HCT116 (cell line): ENCODE measurements around the gene PDE4D. TPM values are rescaled to one million over a fixed set of nuclear protein-coding genes. Genes with fewer than 3 reads are reported as not detected.

ENCODE experiments used
- ATAC-seq: fragments of 200-7000 bp; cut with Tn5 transposase; 2 replicates; pipeline ENCODE4 v1.9.1; 2020; ENCODE audit warnings: mild to moderate bottlenecking, moderate library complexity
- BruUV-seq: library from RNA; stranded (reverse); fragments of 400-500 nt; replicated peaks from 2 replicates; lab custom pipeline; 2021; lab: Mats Ljungman, UMichigan
- CTCF ChIA-PET: fragments of 300-600 bp; sonication (Branson Sonifier 250); formaldehyde crosslinking; loops from one replicate; lab custom pipeline; 2021; ENCODE audit warnings: antibody characterized with exemption; lab: Charles Lee
- POLR2A ChIA-PET: fragments of 300-600, 350-600 bp; sonication (Branson Sonifier 250); formaldehyde crosslinking; loops from one replicate; lab custom pipeline; 2021; ENCODE audit warnings: antibody characterized with exemption; lab: Charles Lee
- RAD21 ChIA-PET, 2 experiments: fragments of 300-600 bp; sonication (Branson Sonifier 250); formaldehyde crosslinking; loops; one replicate each; lab custom pipeline; 2023; ENCODE audit warnings: low total read pairs in 2 of 2; ENCODE audit not compliant: uncharacterized antibody in 2 of 2, unreplicated experiment in 2 of 2, low non-redundant PET in 1 of 2; lab: Charles Lee
- DNase-seq: peaks from one replicate; pipeline ENCODE4 v3.0.0-alpha.2; 2010; ENCODE audit warnings: low read depth, low spot score
- H2AFZ ChIP-seq: fragments of 200-600 bp; shearing (Covaris generic), sonication (generic); 2 replicates; pipeline ENCODE4 v1.6.1; 2017; ENCODE audit warnings: low read depth, mixed run types, mixed read lengths, antibody characterized with exemption, low read length; ENCODE audit not compliant: poor library complexity, severe bottlenecking
- H3K27ac ChIP-seq: 2 replicates; pipeline ENCODE4 v1.5.1; 2012; ENCODE audit warnings: low read depth, low read length
- H3K27me3 ChIP-seq: fragments of 200-600 bp; sonication (generic); 2 replicates; pipeline ENCODE4 v1.6.1; 2016; ENCODE audit warnings: mixed run types, low read length, mixed read lengths; ENCODE audit not compliant: insufficient read depth
- H3K36me3 ChIP-seq, 2 experiments: fragments of 200-500 bp in 1 of 2; fragments of 200-600 bp in 1 of 2; sonication (Bioruptor generic) in 1 of 2; sonication (generic) in 1 of 2; 2 replicates each; pipeline versions ENCODE4 v1.5.1 to v1.6.1; 2014 to 2016; ENCODE audit warnings: low read length in 2 of 2, inconsistent platforms in 1 of 2, mixed read lengths in 1 of 2, mixed run types in 1 of 2; ENCODE audit not compliant: insufficient read depth in 2 of 2, control insufficient read depth in 1 of 2
- H3K4me1 ChIP-seq, 2 experiments: fragments of 200-600 bp in 1 of 2; sonication (generic) in 1 of 2; 2 replicates each; pipeline versions ENCODE4 v1.5.1 to v1.6.1; 2012 to 2017; ENCODE audit warnings: low read length in 2 of 2, inconsistent platforms in 1 of 2, mild to moderate bottlenecking in 1 of 2, mixed read lengths in 1 of 2, mixed run types in 1 of 2, moderate library complexity in 1 of 2; ENCODE audit not compliant: insufficient read depth in 2 of 2, control insufficient read depth in 1 of 2
- H3K4me2 ChIP-seq: fragments of 200-600 bp; sonication (generic); 2 replicates; pipeline ENCODE4 v1.6.1; 2017; ENCODE audit warnings: mixed run types, low read length, mixed read lengths
- H3K4me3 ChIP-seq, 2 experiments: fragments of 200-600 bp in 1 of 2; sonication (generic) in 1 of 2; replicated peaks in 1 of 2; 2 replicates each; pipeline ENCODE4 v1.5.1; 2011 to 2016; ENCODE audit warnings: low read length in 2 of 2, control low read depth in 1 of 2, low read depth in 1 of 2, mild to moderate bottlenecking in 1 of 2, mixed read lengths in 1 of 2, mixed run types in 1 of 2
- H3K79me2 ChIP-seq: fragments of 200-600 bp; sonication (generic); 2 replicates; pipeline ENCODE4 v1.6.1; 2017; ENCODE audit warnings: mild to moderate bottlenecking, mixed run types, low read length, moderate library complexity, mixed read lengths; ENCODE audit not compliant: insufficient read depth
- H3K9ac ChIP-seq: fragments of 200-600 bp; sonication (generic); 2 replicates; pipeline ENCODE4 v1.6.1; 2016; ENCODE audit warnings: low read length, mixed read lengths
- H3K9me2 ChIP-seq: fragments of 200-600 bp; sonication (generic), shearing (Covaris generic); 2 replicates; pipeline ENCODE4 v1.6.1; 2017; ENCODE audit warnings: mixed run types, mild to moderate bottlenecking, moderate library complexity; ENCODE audit not compliant: insufficient read depth
- H3K9me3 ChIP-seq, 2 experiments: fragments of 200-500 bp in 1 of 2; fragments of 200-600 bp in 1 of 2; sonication (Bioruptor generic) in 1 of 2; sonication (generic) in 1 of 2; 2 replicates each; pipeline ENCODE4 v1.6.1; 2014 to 2017; ENCODE audit warnings: low read length in 2 of 2, mixed read lengths in 2 of 2, inconsistent platforms in 1 of 2, low read depth in 1 of 2, mild to moderate bottlenecking in 1 of 2, mixed run types in 1 of 2, moderate library complexity in 1 of 2; ENCODE audit not compliant: control insufficient read depth in 1 of 2, insufficient read depth in 1 of 2
- H4K20me1 ChIP-seq: fragments of 200-600 bp; sonication (generic), shearing (Covaris generic); 2 replicates; pipeline ENCODE4 v1.6.1; 2017; ENCODE audit warnings: mixed run types, mild to moderate bottlenecking, moderate library complexity; ENCODE audit not compliant: insufficient read depth
- CBX3 ChIP-seq: IDR thresholded peaks from 2 replicates; pipeline ENCODE4 v1.6.1; 2012; ENCODE audit warnings: low read depth
- CEBPB ChIP-seq: IDR thresholded peaks from 2 replicates; pipeline ENCODE4 v1.6.1; 2012; ENCODE audit warnings: low read depth
- ELF1 ChIP-seq: IDR thresholded peaks from 2 replicates; pipeline ENCODE4 v1.6.1; 2012; ENCODE audit warnings: low read depth, borderline replicate concordance
- EZH2 ChIP-seq: fragments of 200-600 bp; sonication (generic); IDR thresholded peaks from 2 replicates; pipeline ENCODE4 v1.6.1; 2017; ENCODE audit warnings: antibody characterized with exemption, mixed run types
- JUND ChIP-seq: IDR thresholded peaks from 2 replicates; pipeline ENCODE4 v1.6.1; 2012
- POLR2A ChIP-seq: IDR thresholded peaks from 2 replicates; pipeline ENCODE4 v1.7.0; 2011; ENCODE audit warnings: borderline replicate concordance; ENCODE audit not compliant: insufficient read depth, insufficient read length; ENCODE audit errors: extremely low read depth
- POLR2AphosphoS5 ChIP-seq: IDR thresholded peaks from 2 replicates; pipeline ENCODE4 v1.6.1; 2011; ENCODE audit warnings: mild to moderate bottlenecking, low read depth, low read length, moderate library complexity
- RAD21 ChIP-seq: IDR thresholded peaks from 2 replicates; pipeline ENCODE4 v1.6.1; 2012; ENCODE audit warnings: low read depth, mild to moderate bottlenecking
- SIN3A ChIP-seq: IDR thresholded peaks from 2 replicates; pipeline ENCODE4 v1.6.1; 2012; ENCODE audit warnings: low read depth
- SP1 ChIP-seq: IDR thresholded peaks from 2 replicates; pipeline ENCODE4 v1.6.1; 2012; ENCODE audit warnings: low read depth
- SRF ChIP-seq: IDR thresholded peaks from 2 replicates; pipeline ENCODE4 v1.6.1; 2012; ENCODE audit warnings: low read depth
- TCF7L2 ChIP-seq: IDR thresholded peaks from 2 replicates; pipeline ENCODE4 v1.7.0; 2011; ENCODE audit warnings: borderline replicate concordance, inconsistent platforms; ENCODE audit not compliant: insufficient read depth, insufficient read length; ENCODE audit errors: extremely low read depth
- ZFX ChIP-seq: fragments of 450-650 bp; IDR thresholded peaks from 2 replicates; pipeline ENCODE4 v1.6.1; 2017
- ZNF274 ChIP-seq: fragments of 200-500 bp; sonication (Bioruptor generic); IDR thresholded peaks from 2 replicates; pipeline ENCODE4 v1.6.1; 2014; ENCODE audit warnings: mild to moderate bottlenecking, low read depth, low read length, inconsistent platforms
- intact Hi-C: fragments of 100-400 bp; cut with micrococcal nuclease; formaldehyde crosslinking; loops from 2 replicates; pipeline ENCODE4 v1.10.0; 2022
- total RNA-seq: library from RNA; stranded (reverse); gene quantifications from one replicate; pipeline ENCODE4 v1.2.1, GENCODE V29; 2021; ENCODE audit not compliant: unreplicated experiment
- TF ChIP-seq, protein P1 (sequence below): IDR thresholded peaks from 2 replicates; pipeline ENCODE4 v1.6.1; 2012
- TF ChIP-seq, protein P2 (sequence below): IDR thresholded peaks from 2 replicates; pipeline ENCODE4 v1.6.1; 2011; ENCODE audit warnings: mild to moderate bottlenecking, low read length, moderate library complexity; ENCODE audit not compliant: insufficient replicate concordance; ENCODE audit errors: extremely low read depth
- TF ChIP-seq, protein P3 (sequence below): IDR thresholded peaks from 2 replicates; pipeline ENCODE4 v1.6.1; 2012; ENCODE audit warnings: low read depth
- TF ChIP-seq, protein P4 (sequence below): IDR thresholded peaks from 2 replicates; pipeline ENCODE4 v1.6.1; 2012
- TF ChIP-seq, protein P5 (sequence below), 3 experiments: fragments of 200-600 bp in 1 of 3; sonication (generic) in 1 of 3; IDR thresholded peaks in 2 of 3; conservative IDR thresholded peaks in 1 of 3; 2 replicates each; pipeline ENCODE4 v1.5.1; 2012 to 2017; ENCODE audit warnings: low read depth in 2 of 3, low read length in 2 of 3, antibody characterized with exemption in 1 of 3, borderline replicate concordance in 1 of 3, control low read depth in 1 of 3, mild to moderate bottlenecking in 1 of 3, mixed read lengths in 1 of 3, mixed run types in 1 of 3, moderate library complexity in 1 of 3; ENCODE audit not compliant: insufficient read depth in 1 of 3

PDE4D gene
- total RNA-seq, 1 experiment from 2014 or later = 1.1 TPM

DNA sequence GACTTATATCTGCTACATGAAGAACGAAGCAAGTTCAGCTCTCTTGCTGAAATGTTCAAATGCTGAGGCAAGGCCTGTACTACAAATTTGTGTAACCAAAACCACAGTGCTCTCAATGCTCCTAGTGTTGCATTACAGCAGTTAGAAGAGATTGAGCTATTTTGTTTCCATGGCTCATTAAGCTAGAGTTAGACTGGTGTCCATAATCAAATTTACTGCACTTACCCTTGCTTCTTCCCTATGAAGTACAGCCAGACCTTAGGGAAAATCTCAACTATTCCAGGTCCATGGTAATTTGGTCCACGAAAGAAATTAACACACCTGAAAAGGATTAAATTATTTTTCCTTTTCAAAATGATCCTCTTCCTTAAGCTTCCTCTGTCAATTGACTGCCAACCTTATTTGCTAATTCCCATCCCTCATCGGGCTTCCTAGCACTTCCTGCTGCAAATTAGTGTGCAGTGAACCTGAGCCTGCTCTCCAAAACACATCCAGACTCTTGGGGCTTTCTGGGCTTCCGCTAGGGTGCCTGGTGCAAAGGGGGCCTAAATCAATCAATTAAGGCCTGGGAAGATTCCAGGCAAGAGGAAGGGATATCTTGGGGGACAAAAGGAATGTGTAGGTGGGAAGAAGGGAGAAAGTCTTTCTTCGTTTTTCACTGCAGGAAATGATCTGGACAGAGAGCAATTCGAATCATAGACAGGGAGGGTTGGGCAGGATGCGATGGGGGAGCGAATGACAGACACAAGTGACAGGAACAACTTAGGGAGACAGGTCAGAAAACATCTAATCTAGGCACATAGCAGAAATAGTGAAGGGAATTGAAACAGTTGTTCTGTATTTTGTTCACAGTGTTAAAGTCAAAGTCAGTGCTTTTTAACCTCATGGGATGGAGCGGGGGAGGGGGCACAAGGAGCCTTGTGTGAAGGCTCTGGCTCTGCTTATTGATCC lies 768.2 kb downstream of the PDE4D start:
- Histone ChIP-seq H3K9me3 (no peaks in the 10 kb centered on the region), H3K36me3 (no peaks in the 10 kb centered on the region), H3K27me3 (no peaks in the 10 kb centered on the region), H3K27ac (no peak overlapping the region), H3K9ac (no peak overlapping the region), H3K79me2 (no peaks in the 10 kb centered on the region), H3K9me2 (no peaks in the 10 kb centered on the region), H2AFZ (no peak overlapping the region), H3K4me2 (no peak overlapping the region), H3K4me1 (peaks cover 18 to 26% of the 10 kb centered on the region in 2 experiments), H3K4me3 (no peak overlapping the region), H4K20me1 (no peaks in the 10 kb centered on the region)
- ChIA-PET POLR2A (no interaction called here), CTCF (interaction anchor here (0.8 kb wide), 1 partner anchor 91 kb away, joined by 4 read pairs; no protein-coding TSS in a partner anchor), RAD21 (no interaction called here)
- ATAC-seq (no peak), DNase-seq (no peak)
- BruUV-seq = no TSS peak
- intact Hi-C loops = loop anchor here (10.0 kb wide), 1 partner anchor 1330 kb away; no protein-coding TSS in a partner anchor
- TF ChIP-seq, protein P1, sequence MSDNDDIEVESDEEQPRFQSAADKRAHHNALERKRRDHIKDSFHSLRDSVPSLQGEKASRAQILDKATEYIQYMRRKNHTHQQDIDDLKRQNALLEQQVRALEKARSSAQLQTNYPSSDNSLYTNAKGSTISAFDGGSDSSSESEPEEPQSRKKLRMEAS = no peak
- TF ChIP-seq EZH2 = no peak
- TF ChIP-seq ZFX = no peak
- TF ChIP-seq ELF1 = no peak
- TF ChIP-seq, protein P2, sequence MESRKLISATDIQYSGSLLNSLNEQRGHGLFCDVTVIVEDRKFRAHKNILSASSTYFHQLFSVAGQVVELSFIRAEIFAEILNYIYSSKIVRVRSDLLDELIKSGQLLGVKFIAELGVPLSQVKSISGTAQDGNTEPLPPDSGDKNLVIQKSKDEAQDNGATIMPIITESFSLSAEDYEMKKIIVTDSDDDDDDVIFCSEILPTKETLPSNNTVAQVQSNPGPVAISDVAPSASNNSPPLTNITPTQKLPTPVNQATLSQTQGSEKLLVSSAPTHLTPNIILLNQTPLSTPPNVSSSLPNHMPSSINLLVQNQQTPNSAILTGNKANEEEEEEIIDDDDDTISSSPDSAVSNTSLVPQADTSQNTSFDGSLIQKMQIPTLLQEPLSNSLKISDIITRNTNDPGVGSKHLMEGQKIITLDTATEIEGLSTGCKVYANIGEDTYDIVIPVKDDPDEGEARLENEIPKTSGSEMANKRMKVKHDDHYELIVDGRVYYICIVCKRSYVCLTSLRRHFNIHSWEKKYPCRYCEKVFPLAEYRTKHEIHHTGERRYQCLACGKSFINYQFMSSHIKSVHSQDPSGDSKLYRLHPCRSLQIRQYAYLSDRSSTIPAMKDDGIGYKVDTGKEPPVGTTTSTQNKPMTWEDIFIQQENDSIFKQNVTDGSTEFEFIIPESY = no peak
- TF ChIP-seq, protein P3, sequence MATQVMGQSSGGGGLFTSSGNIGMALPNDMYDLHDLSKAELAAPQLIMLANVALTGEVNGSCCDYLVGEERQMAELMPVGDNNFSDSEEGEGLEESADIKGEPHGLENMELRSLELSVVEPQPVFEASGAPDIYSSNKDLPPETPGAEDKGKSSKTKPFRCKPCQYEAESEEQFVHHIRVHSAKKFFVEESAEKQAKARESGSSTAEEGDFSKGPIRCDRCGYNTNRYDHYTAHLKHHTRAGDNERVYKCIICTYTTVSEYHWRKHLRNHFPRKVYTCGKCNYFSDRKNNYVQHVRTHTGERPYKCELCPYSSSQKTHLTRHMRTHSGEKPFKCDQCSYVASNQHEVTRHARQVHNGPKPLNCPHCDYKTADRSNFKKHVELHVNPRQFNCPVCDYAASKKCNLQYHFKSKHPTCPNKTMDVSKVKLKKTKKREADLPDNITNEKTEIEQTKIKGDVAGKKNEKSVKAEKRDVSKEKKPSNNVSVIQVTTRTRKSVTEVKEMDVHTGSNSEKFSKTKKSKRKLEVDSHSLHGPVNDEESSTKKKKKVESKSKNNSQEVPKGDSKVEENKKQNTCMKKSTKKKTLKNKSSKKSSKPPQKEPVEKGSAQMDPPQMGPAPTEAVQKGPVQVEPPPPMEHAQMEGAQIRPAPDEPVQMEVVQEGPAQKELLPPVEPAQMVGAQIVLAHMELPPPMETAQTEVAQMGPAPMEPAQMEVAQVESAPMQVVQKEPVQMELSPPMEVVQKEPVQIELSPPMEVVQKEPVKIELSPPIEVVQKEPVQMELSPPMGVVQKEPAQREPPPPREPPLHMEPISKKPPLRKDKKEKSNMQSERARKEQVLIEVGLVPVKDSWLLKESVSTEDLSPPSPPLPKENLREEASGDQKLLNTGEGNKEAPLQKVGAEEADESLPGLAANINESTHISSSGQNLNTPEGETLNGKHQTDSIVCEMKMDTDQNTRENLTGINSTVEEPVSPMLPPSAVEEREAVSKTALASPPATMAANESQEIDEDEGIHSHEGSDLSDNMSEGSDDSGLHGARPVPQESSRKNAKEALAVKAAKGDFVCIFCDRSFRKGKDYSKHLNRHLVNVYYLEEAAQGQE = no peak
- TF ChIP-seq POLR2A = no peak
- TF ChIP-seq ZNF274 = no peak
- TF ChIP-seq SP1 = no peak
- TF ChIP-seq CBX3 = no peak
- TF ChIP-seq SRF = no peak
- TF ChIP-seq, protein P4, sequence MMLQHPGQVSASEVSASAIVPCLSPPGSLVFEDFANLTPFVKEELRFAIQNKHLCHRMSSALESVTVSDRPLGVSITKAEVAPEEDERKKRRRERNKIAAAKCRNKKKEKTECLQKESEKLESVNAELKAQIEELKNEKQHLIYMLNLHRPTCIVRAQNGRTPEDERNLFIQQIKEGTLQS = no peak
- TF ChIP-seq TCF7L2 = no peak
- TF ChIP-seq, protein P5, sequence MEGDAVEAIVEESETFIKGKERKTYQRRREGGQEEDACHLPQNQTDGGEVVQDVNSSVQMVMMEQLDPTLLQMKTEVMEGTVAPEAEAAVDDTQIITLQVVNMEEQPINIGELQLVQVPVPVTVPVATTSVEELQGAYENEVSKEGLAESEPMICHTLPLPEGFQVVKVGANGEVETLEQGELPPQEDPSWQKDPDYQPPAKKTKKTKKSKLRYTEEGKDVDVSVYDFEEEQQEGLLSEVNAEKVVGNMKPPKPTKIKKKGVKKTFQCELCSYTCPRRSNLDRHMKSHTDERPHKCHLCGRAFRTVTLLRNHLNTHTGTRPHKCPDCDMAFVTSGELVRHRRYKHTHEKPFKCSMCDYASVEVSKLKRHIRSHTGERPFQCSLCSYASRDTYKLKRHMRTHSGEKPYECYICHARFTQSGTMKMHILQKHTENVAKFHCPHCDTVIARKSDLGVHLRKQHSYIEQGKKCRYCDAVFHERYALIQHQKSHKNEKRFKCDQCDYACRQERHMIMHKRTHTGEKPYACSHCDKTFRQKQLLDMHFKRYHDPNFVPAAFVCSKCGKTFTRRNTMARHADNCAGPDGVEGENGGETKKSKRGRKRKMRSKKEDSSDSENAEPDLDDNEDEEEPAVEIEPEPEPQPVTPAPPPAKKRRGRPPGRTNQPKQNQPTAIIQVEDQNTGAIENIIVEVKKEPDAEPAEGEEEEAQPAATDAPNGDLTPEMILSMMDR (IDR thresholded peaks at IDR 0.05 in 2 of 3, conservative IDR thresholded peaks at IDR 0.05 in 1 of 3; ENCODE audit: borderline replicate concordance in 1 of 3, insufficient read depth in 1 of 3, low read depth in 2 of 3, low read length in 2 of 3) = no peak
- TF ChIP-seq SIN3A = no peak
- TF ChIP-seq JUND = no peak
- no peak for TF ChIP-seq POLR2AphosphoS5
- no peak for TF ChIP-seq CEBPB
- no peak for TF ChIP-seq RAD21
